ENCODE measurements around the gene WNK2. TPM values are rescaled to one million over a fixed set of nuclear protein-coding genes. Genes with fewer than 3 reads are reported as not detected.
"Not testable (repeated sequence)": the region's sequence is repeated elsewhere in the genome, so short reads cannot be mapped to it uniquely, and the experiment has no call there.

WNK2 gene
- total and polyA plus RNA-seq, 7 donors, result 8.1 to 58.8 (median 35.5) TPM

- DNase-seq, result no peak
- WGBS, 3 donors, result 59 to 71% (median 61%) methylated on average over 19 of the region's 19 CpGs
- intact Hi-C loops (cut with DNase I), result no loop called here
These were observed 136.1 kb downstream of the WNK2 start for GRCh38 chr9:93319992-93320500.

GRCh38 chr9:93320591-93321219 lies 136.8 kb downstream of the WNK2 start:
- H3K4me3 ChIP-seq, result no peak overlapping the region
- H3K36me3 ChIP-seq (ENCODE audit: insufficient read depth in 1 of 2, low read depth in 1 of 2), result peaks cover 0 to 3% of the 10 kb centered on the region in 2 donors
- DNase-seq (no peak), ATAC-seq (no peak)
- intact Hi-C loops (cut with DNase I), result no loop called here
- no peak for TF ChIP-seq CTCF (IDR thresholded peaks at IDR 0.05)
- no peak overlapping the region for H3K27ac ChIP-seq
- 67 to 78% (median 67%) methylated on average over 10 to 11 of the region's 11 CpGs for WGBS, 3 donors
- no peaks in the 10 kb centered on the region for H3K27me3 ChIP-seq (ENCODE audit: insufficient read depth in 3 of 3, low read length in 2 of 3)
- no peaks in the 10 kb centered on the region for H3K4me1 ChIP-seq
- no peaks in the 10 kb centered on the region for H3K9me3 ChIP-seq

More at GRCh38 chr9:93319992-93320500, 136.1 kb downstream of the WNK2 start:
- no peaks in the 10 kb centered on the region for H3K9me3 ChIP-seq
- H3K36me3 ChIP-seq (ENCODE audit: insufficient read depth in 1 of 2, low read depth in 1 of 2), result peaks cover 0 to 3% of the 10 kb centered on the region in 2 donors
- H3K4me3 ChIP-seq, result no peak overlapping the region
- H3K27ac ChIP-seq, result no peak overlapping the region
- no peak for TF ChIP-seq CTCF (IDR thresholded peaks at IDR 0.05)
- ATAC-seq, result no peak
- H3K27me3 ChIP-seq (ENCODE audit: insufficient read depth in 3 of 3, low read length in 2 of 3), result no peaks in the 10 kb centered on the region
- no peaks in the 10 kb centered on the region for H3K4me1 ChIP-seq

DNA sequence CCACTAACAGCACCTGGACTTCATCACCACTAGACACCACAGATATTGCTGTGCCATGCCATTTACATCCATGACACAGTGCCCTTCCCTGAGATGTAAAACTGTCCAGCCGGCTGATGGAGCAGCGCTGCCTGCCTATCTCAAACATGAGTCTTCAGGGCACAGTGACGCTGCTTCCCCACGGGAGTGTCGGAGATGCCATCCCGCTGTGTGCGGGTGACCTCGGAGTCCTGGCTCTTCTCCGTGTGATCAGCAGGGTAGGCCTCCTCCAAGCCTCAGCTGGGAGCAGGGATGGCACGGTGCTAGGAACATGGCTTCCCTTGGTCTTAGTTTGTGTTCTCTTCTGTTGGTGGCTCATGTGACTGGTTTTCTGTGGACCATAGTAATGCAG lies 137.3 kb downstream of the WNK2 start:
- ATAC-seq (no peak), DNase-seq (no peak)
- TF ChIP-seq CTCF (IDR thresholded peaks at IDR 0.05), result no peak
- H3K27me3 ChIP-seq (ENCODE audit: insufficient read depth in 3 of 3, low read length in 2 of 3), result no peaks in the 10 kb centered on the region
- H3K36me3 ChIP-seq (ENCODE audit: insufficient read depth in 1 of 2, low read depth in 1 of 2), result peaks cover 0 to 3% of the 10 kb centered on the region in 2 donors
- intact Hi-C loops (cut with DNase I), result no loop called here
- 90 to 93% (median 92%) methylated on average over 10 of the region's 10 CpGs for WGBS, 3 donors
- no peak overlapping the region for H3K4me3 ChIP-seq
- H3K4me1 ChIP-seq, result no peaks in the 10 kb centered on the region
- H3K9me3 ChIP-seq, result no peaks in the 10 kb centered on the region
- no peak overlapping the region for H3K27ac ChIP-seq

DNA sequence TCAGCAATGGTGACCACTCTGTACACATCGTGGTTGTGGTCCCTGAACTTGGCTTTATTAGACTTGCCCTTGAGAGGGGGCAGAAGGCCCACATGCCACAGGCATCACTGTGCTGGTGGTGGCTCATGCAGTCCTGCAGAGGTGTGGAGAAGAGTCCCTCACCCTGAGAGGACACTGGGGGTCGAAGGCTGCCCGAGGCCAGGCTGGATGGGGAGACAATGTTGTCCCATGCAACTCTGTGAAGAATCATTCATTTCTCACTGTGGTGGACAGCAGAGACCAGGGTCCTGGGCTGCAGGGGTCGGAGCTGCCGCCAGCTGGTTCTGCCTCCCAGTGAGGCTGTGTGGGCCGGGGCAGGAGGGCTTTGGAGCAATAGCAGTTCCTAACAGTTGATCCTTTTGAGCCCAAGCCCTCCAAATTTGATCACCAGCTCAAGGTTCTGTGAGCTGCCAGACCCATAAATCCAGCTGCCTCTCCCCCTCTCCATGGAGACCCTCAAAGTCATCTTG lies 139.6 kb downstream of the WNK2 start:
- H3K9me3 ChIP-seq; H3K4me3 ChIP-seq; H3K4me1 ChIP-seq; H3K36me3 ChIP-seq (ENCODE audit: insufficient read depth in 1 of 2, low read depth in 1 of 2); intact Hi-C loops (cut with DNase I); H3K27me3 ChIP-seq (ENCODE audit: insufficient read depth in 3 of 3, low read length in 2 of 3); ATAC-seq; H3K27ac ChIP-seq; DNase-seq: not testable (repeated sequence)
- 86 to 95% (median 89%) methylated on average over 6 of the region's 6 CpGs for WGBS, 3 donors

GRCh38 chr9:93324191-93324834 lies 140.4 kb downstream of the WNK2 start:
- Histone ChIP-seq H3K9me3 (no peaks in the 10 kb centered on the region), H3K36me3 (ENCODE audit: insufficient read depth in 1 of 2, low read depth in 1 of 2) (no peaks in the 10 kb centered on the region), H3K27ac (no peak overlapping the region), H3K27me3 (ENCODE audit: insufficient read depth in 3 of 3, low read length in 2 of 3) (no peaks in the 10 kb centered on the region), H3K4me1 (no peaks in the 10 kb centered on the region), H3K4me3 (no peak overlapping the region)
- no peak for ATAC-seq
- intact Hi-C loops (cut with DNase I), result no loop called here
- WGBS, 3 donors, result 69 to 77% (median 73%) methylated on average over 18 of the region's 18 CpGs
- no peak for DNase-seq
- TF ChIP-seq CTCF (IDR thresholded peaks at IDR 0.05), result no peak

Data from psoas muscle (tissue), 8 donors.